GM18511 (cell line): ENCODE measurements around the gene ITGAX.
"Not testable (repeated sequence)": the region's sequence is repeated elsewhere in the genome, so short reads cannot be mapped to it uniquely, and the experiment has no call there.

Experiments used
- ATAC-seq: cut with Tn5 transposase; IDR thresholded peaks from one replicate; pipeline ENCODE4 v1.9.1; 2021; ENCODE audit warnings: mild to moderate bottlenecking, moderate library complexity; ENCODE audit not compliant: unreplicated experiment

The ITGAX gene

GRCh38 chr16:31404353-31405064 is 49.5 kb downstream of the ITGAX start:
- no peak for ATAC-seq

- ATAC-seq, result no peak
Measured at GRCh38 chr16:31407406-31407805, 52.4 kb downstream of the ITGAX start.

GRCh38 chr16:31409433-31409832 is 54.5 kb downstream of the ITGAX start:
- ATAC-seq, result no peak

- no peak for ATAC-seq
Measured at GRCh38 chr16:31410082-31410481, 55.1 kb downstream of the ITGAX start.

- no peak for ATAC-seq
Measured at GRCh38 chr16:31411024-31411844, 56.3 kb downstream of the ITGAX start.

- ATAC-seq, result no peak
Measured at GRCh38 chr16:31412750-31413149, 57.8 kb downstream of the ITGAX start.

- ATAC-seq, result no peak
Measured at GRCh38 chr16:31413381-31413780, 58.4 kb downstream of the ITGAX start.

- no peak for ATAC-seq
Measured at GRCh38 chr16:31413943-31414342, 59.0 kb downstream of the ITGAX start.

GRCh38 chr16:31414706-31415105 is 59.7 kb downstream of the ITGAX start:
- ATAC-seq, result no peak

- ATAC-seq, result no peak
Measured at GRCh38 chr16:31416371-31416770, 61.4 kb downstream of the ITGAX start.

GRCh38 chr16:31417036-31417435 is 62.1 kb downstream of the ITGAX start:
- not testable (repeated sequence) for ATAC-seq

- no peak for ATAC-seq
Measured at GRCh38 chr16:31417916-31418315, 62.9 kb downstream of the ITGAX start.

GRCh38 chr16:31420037-31420436 is 65.1 kb downstream of the ITGAX start:
- no peak for ATAC-seq

GRCh38 chr16:31421587-31421986 is 66.6 kb downstream of the ITGAX start:
- no peak for ATAC-seq

GRCh38 chr16:31423241-31423640 is 68.3 kb downstream of the ITGAX start:
- no peak for ATAC-seq

GRCh38 chr16:31423801-31424200 is 68.8 kb downstream of the ITGAX start:
- no peak for ATAC-seq

GRCh38 chr16:31427441-31428278 is 72.7 kb downstream of the ITGAX start:
- ATAC-seq, result no peak

GRCh38 chr16:31428279-31428597 is 73.3 kb downstream of the ITGAX start, which contains the start of gene COX6A2:
Gene COX6A2, minus strand, starts transcription at chr16:31428360. Its CDS starts 35 bp downstream, at chr16:31428325.
- ATAC-seq, result no peak

GRCh38 chr16:31428638-31429247 is 73.8 kb downstream of the ITGAX start:
- ATAC-seq, result no peak

- ATAC-seq, result no peak
Measured at GRCh38 chr16:31429314-31429713, 74.3 kb downstream of the ITGAX start.

GRCh38 chr16:31429796-31430195 is 74.8 kb downstream of the ITGAX start:
- ATAC-seq, result no peak
